ENCODE results near the gene WDR62. TPM values are rescaled to one million over a fixed set of nuclear protein-coding genes. Genes with fewer than 3 reads are reported as not detected.

Gene WDR62
- total and polyA plus RNA-seq, 2 of the 8 experiments (the other 6 are each of a cell fraction or from before 2014, with no cell fraction given): 28.2 to 39.5 TPM

GRCh38 chr19:36026091-36026876 lies 28.4 kb upstream of the WDR62 start:
- H2BK5ac ChIP-seq (ENCODE audit: low read depth, low read length): no peak overlapping the region
- no peaks in the 10 kb centered on the region for H3K23me2 ChIP-seq (ENCODE audit: low read depth, low read length)
- H3K36me3 ChIP-seq (ENCODE audit: control insufficient read depth in 2 of 4, insufficient read depth in 4 of 4, low read length in 3 of 4): peaks cover 0 to 21% (median 5%) of the 10 kb centered on the region in 4 experiments; a peak in 4 of 8 replicates
- H4K8ac ChIP-seq (ENCODE audit: extremely low read depth, insufficient read depth, low read length): no peak overlapping the region
- H3K27me3 ChIP-seq (replicated peaks in 1 of 4; ENCODE audit: control insufficient read depth in 3 of 4, extremely low read depth in 1 of 4, insufficient read depth in 3 of 4, low read length in 3 of 4): no peaks in the 10 kb centered on the region; a peak in 1 of 7 replicates
- no peak overlapping the region for H2AFZ ChIP-seq (ENCODE audit: low read length)
- H3K79me1 ChIP-seq (ENCODE audit: low read depth, low read length): no peaks in the 10 kb centered on the region
- H3K4me3 ChIP-seq (ENCODE audit: extremely low read depth in 1 of 4, insufficient read depth in 2 of 4, low read depth in 3 of 4, low read length in 4 of 4): no peak overlapping the region
- DNase-seq (ENCODE audit: low read depth in 1 of 2, low spot score in 2 of 2) (no peak), FAIRE-seq (no peak)
- H4K91ac ChIP-seq (replicated peaks; ENCODE audit: insufficient read length, low read length): no peak overlapping the region
- no peaks in the 10 kb centered on the region for H3K9me3 ChIP-seq (ENCODE audit: insufficient read depth in 2 of 2, low read depth in 1 of 2, low read length in 1 of 2)
- H2BK15ac ChIP-seq (ENCODE audit: low read length): no peak overlapping the region
- H3K9ac ChIP-seq (replicated peaks in 1 of 4; ENCODE audit: extremely low read depth in 1 of 4, low read depth in 3 of 4, low read length in 3 of 4): no peak overlapping the region
- no peak overlapping the region for H3K4me2 ChIP-seq (ENCODE audit: insufficient read depth in 1 of 2, low read depth in 2 of 2, low read length in 2 of 2)
- no peak overlapping the region for H3K27ac ChIP-seq (ENCODE audit: low read depth, low read length)
- H3K56ac ChIP-seq (replicated peaks; ENCODE audit: insufficient read length, low read depth, low read length): no peak overlapping the region
- no peaks in the 10 kb centered on the region for H3K4me1 ChIP-seq (replicated peaks in 1 of 4; ENCODE audit: control insufficient read depth in 3 of 4, insufficient read depth in 4 of 4, low read length in 3 of 4)
- CTCF ChIA-PET (ENCODE audit: partially characterized antibody): interaction anchor here (0.6 to 1.7 kb wide), 3 partner anchors 15 to 42 kb away, joined by 3 to 4 read pairs (median 3); no protein-coding TSS in a partner anchor
- peaks cover 0 to 9% of the 10 kb centered on the region in 2 experiments for H4K20me1 ChIP-seq (replicated peaks in 1 of 2; ENCODE audit: control insufficient read depth in 1 of 2, insufficient read depth in 2 of 2, low read length in 2 of 2)
- H2BK12ac ChIP-seq (ENCODE audit: low read depth, low read length): no peak overlapping the region
- H3K14ac ChIP-seq (ENCODE audit: insufficient read length): no peak overlapping the region
- no peaks in the 10 kb centered on the region for H3K79me2 ChIP-seq (ENCODE audit: control insufficient read depth in 1 of 2, insufficient read depth in 2 of 2, low read length in 2 of 2)
- H2BK120ac ChIP-seq (replicated peaks; ENCODE audit: low read depth, low read length): no peak overlapping the region
- H2AK5ac ChIP-seq (ENCODE audit: low read depth, low read length): no peak overlapping the region
- no peak overlapping the region for H3K23ac ChIP-seq (ENCODE audit: insufficient read length)
- no peak overlapping the region for H3K4ac ChIP-seq (replicated peaks; ENCODE audit: insufficient read length, low read depth, low read length)
- POLR2A ChIA-PET (ENCODE audit: partially characterized antibody): interaction anchor here (0.9 to 1.1 kb wide), 2 partner anchors 8 to 12 kb away, joined by 3 to 4 read pairs; partner anchors contain the start of gene ALKBH6
- H3K18ac ChIP-seq (ENCODE audit: extremely low read depth, low read length): no peak overlapping the region
- H2BK20ac ChIP-seq (ENCODE audit: low read length): no peak overlapping the region
- H4K5ac ChIP-seq (ENCODE audit: insufficient read length, low read depth, low read length): no peak overlapping the region
- 91% methylated on average over 45 of the region's 49 CpGs; no CpG with 5 or more reads in 1 of the 2 experiments for WGBS, 2 experiments (ENCODE audit: extremely low coverage in 1 of 2, insufficient coverage in 1 of 2, insufficient read length in 1 of 2, insufficient replicate concordance in 2 of 2, low coverage in 1 of 2, low lambda C conversion rate in 2 of 2, missing lambda C conversion rate in 1 of 2)
- TF ChIP-seq FOSL1 (IDR thresholded peaks at IDR 0.05; ENCODE audit: insufficient read depth, low read depth, low read length) (no peak), CREB1 (IDR thresholded peaks at IDR 0.05) (no peak), RFX5 (IDR thresholded peaks at IDR 0.05; ENCODE audit: borderline replicate concordance, low read depth, low read length) (no peak), KDM5A (IDR thresholded peaks at IDR 0.05; ENCODE audit: low read length) (no peak), ATF2 (IDR thresholded peaks at IDR 0.05; ENCODE audit: low read length) (no peak), POLR2AphosphoS5 (IDR thresholded peaks at IDR 0.05; ENCODE audit: low read depth, low read length) (no peak), CTCF (IDR thresholded peaks at IDR 0.05; ENCODE audit: control extremely low read depth in 1 of 3, insufficient read depth in 1 of 3, low read depth in 1 of 3, low read length in 3 of 3) (no peak), KDM1A (IDR thresholded peaks at IDR 0.05; ENCODE audit: borderline replicate concordance, low read length) (no peak)
